MCF 10A (cell line): Measurements from ENCODE around the gene C11orf42. TPM values are rescaled to one million over a fixed set of nuclear protein-coding genes. Genes with fewer than 3 reads are reported as not detected.
A peak's percentile ranks its signal among the peaks of the same experiment; 100 is the strongest.

Experiments used
- BruUV-seq: library from RNA; stranded (reverse); fragments of 400-500 nt; replicated peaks from 2 replicates; lab custom pipeline; 2021; lab: Mats Ljungman, UMichigan
- CTCF ChIA-PET: fragments of 300-600 bp; sonication (Branson Sonifier 250); formaldehyde crosslinking; extraction: SDS; loops from one replicate; lab custom pipeline; 2021; ENCODE audit warnings: antibody characterized with exemption, inconsistent platforms; lab: Yijun Ruan, JAX
- POLR2A ChIA-PET: fragments of 300-600, 350-650 bp; sonication (Branson Sonifier 250); formaldehyde crosslinking; extraction: SDS; loops from one replicate; lab custom pipeline; 2020; ENCODE audit warnings: antibody characterized with exemption, inconsistent platforms; lab: Yijun Ruan, JAX
- DNase-seq: peaks from one replicate; pipeline ENCODE4 v3.0.0-alpha.2; 2018; ENCODE audit not compliant: unreplicated experiment
- H3K27ac Mint-ChIP-seq: one replicate; pipeline ENCODE4 v1.8.0; 2022; ENCODE audit warnings: mild to moderate bottlenecking, low read depth, mixed read lengths; ENCODE audit not compliant: unreplicated experiment
- H3K27me3 Mint-ChIP-seq: one replicate; pipeline ENCODE4 v1.8.0; 2022; ENCODE audit warnings: mixed read lengths; ENCODE audit not compliant: insufficient read depth, unreplicated experiment
- H3K36me3 Mint-ChIP-seq: one replicate; pipeline ENCODE4 v1.8.0; 2022; ENCODE audit warnings: mild to moderate bottlenecking, moderate library complexity, mixed read lengths; ENCODE audit not compliant: insufficient read depth, unreplicated experiment
- H3K4me1 Mint-ChIP-seq: one replicate; pipeline ENCODE4 v1.8.0; 2022; ENCODE audit warnings: mixed read lengths; ENCODE audit not compliant: insufficient read depth, unreplicated experiment
- H3K4me3 Mint-ChIP-seq: one replicate; pipeline ENCODE4 v1.8.0; 2022; ENCODE audit warnings: mild to moderate bottlenecking, moderate library complexity, mixed read lengths; ENCODE audit not compliant: unreplicated experiment
- H3K9me3 Mint-ChIP-seq: one replicate; pipeline ENCODE4 v1.8.0; 2022; ENCODE audit warnings: mixed read lengths; ENCODE audit not compliant: unreplicated experiment
- CTCF ChIP-seq: fragments of 200-600 bp; IDR thresholded peaks from one replicate; pipeline ENCODE4 v1.8.0; 2022; ENCODE audit warnings: antibody characterized with exemption, mild to moderate bottlenecking; ENCODE audit not compliant: unreplicated experiment
- intact Hi-C: fragments of 100-400 bp; cut with micrococcal nuclease; formaldehyde crosslinking; loops from 2 replicates; pipeline ENCODE4 v1.14.1; 2022
- total RNA-seq: library from RNA; stranded (reverse); gene quantifications from 2 replicates; pipeline ENCODE4 v1.2.3, GENCODE V29; 2022

Gene C11orf42
- total RNA-seq, 1 experiment from 2014 or later: not detected

DNA sequence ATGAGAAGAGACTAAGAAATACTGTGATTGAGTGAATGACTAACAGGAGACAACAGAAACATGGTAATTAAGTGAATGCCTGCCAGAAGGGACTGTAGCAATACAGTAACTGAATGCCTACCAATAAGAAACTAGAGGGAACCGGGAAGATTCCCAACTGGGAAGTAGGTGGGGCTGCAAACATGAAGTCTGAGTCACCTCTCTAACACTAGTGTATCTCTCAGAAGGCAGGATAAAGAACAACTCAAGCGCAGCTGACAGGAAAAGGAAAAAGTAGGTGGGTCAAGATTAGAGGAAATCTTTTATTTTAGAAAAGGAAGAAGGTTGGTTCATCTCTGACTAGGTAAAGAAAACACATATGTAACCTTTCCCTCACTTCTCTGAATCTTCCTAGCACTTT lies 14.0 kb downstream of the C11orf42 start:
- no peaks in the 10 kb centered on the region for H3K9me3 Mint-ChIP-seq
- intact Hi-C loops: loop anchor here (2.0 kb wide), 1 partner anchor 15 kb away; the partner anchor contains the start of gene FHIP1B
- H3K27me3 Mint-ChIP-seq: no peaks in the 10 kb centered on the region
- no TSS peak for BruUV-seq
- ChIA-PET POLR2A (interaction anchor here (0.7 to 3.7 kb wide), 5 partner anchors 10 to 101 kb away, joined by 3 to 40 read pairs (median 5); partner anchors contain the start of genes CAVIN3 and FHIP1B), CTCF (interaction anchor here (0.5 to 3.9 kb wide), 9 partner anchors 10 to 1447 kb away, joined by 3 to 24 read pairs (median 4); no protein-coding TSS in a partner anchor)
- DNase-seq: peak; percentile 95
- TF ChIP-seq CTCF: no peak
- H3K4me3 Mint-ChIP-seq: no peak overlapping the region
- H3K27ac Mint-ChIP-seq: peak overlapping the region; percentile 57
- H3K4me1 Mint-ChIP-seq: peaks cover 13% of the 10 kb centered on the region
- H3K36me3 Mint-ChIP-seq: peaks cover 37% of the 10 kb centered on the region

GRCh38 chr11:6223854-6224253 lies 18.5 kb downstream of the C11orf42 start:
- peaks cover 22% of the 10 kb centered on the region for H3K36me3 Mint-ChIP-seq
- BruUV-seq: no TSS peak
- POLR2A ChIA-PET: no interaction called here
- H3K27me3 Mint-ChIP-seq: no peaks in the 10 kb centered on the region
- CTCF ChIA-PET: interaction anchor here (1.9 to 2.3 kb wide), 2 partner anchors 129 to 139 kb away, joined by 5 to 9 read pairs; no protein-coding TSS in a partner anchor
- H3K27ac Mint-ChIP-seq: no peak overlapping the region
- no peak for DNase-seq
- no peak for TF ChIP-seq CTCF
- H3K9me3 Mint-ChIP-seq: no peaks in the 10 kb centered on the region
- intact Hi-C loops: no loop called here
- H3K4me3 Mint-ChIP-seq: no peak overlapping the region
- peaks cover 40% of the 10 kb centered on the region for H3K4me1 Mint-ChIP-seq

- H3K27ac Mint-ChIP-seq: peak overlapping the region; percentile 54
- no peaks in the 10 kb centered on the region for H3K27me3 Mint-ChIP-seq
- DNase-seq: no peak
- ChIA-PET POLR2A (interaction anchor here (0.8 kb wide), 1 partner anchor 10 kb away, joined by 3 read pairs; the partner anchor contains the start of gene FHIP1B), CTCF (interaction anchor here (1.8 to 2.3 kb wide), 3 partner anchors 129 to 139 kb away, joined by 5 to 9 read pairs (median 7); no protein-coding TSS in a partner anchor)
- no TSS peak for BruUV-seq
- H3K36me3 Mint-ChIP-seq: peaks cover 22% of the 10 kb centered on the region
- no peak for TF ChIP-seq CTCF
- no peaks in the 10 kb centered on the region for H3K9me3 Mint-ChIP-seq
- intact Hi-C loops: no loop called here
- no peak overlapping the region for H3K4me3 Mint-ChIP-seq
- peaks cover 34% of the 10 kb centered on the region for H3K4me1 Mint-ChIP-seq
Measured at GRCh38 chr11:6224421-6224820, 19.1 kb downstream of the C11orf42 start.

- peaks cover 22% of the 10 kb centered on the region for H3K36me3 Mint-ChIP-seq
- ChIA-PET CTCF (interaction anchor here (0.7 to 2.3 kb wide), 5 partner anchors 8 to 626 kb away, joined by 3 to 9 read pairs (median 4); no protein-coding TSS in a partner anchor), POLR2A (interaction anchor here (0.8 to 1.0 kb wide), 2 partner anchors 9 to 10 kb away, joined by 3 read pairs; partner anchors contain the start of gene FHIP1B)
- intact Hi-C loops: no loop called here
- no peak for DNase-seq
- peaks cover 28% of the 10 kb centered on the region for H3K4me1 Mint-ChIP-seq
- no peaks in the 10 kb centered on the region for H3K9me3 Mint-ChIP-seq
- H3K27ac Mint-ChIP-seq: peak overlapping the region; percentile 54
- no peak for TF ChIP-seq CTCF
- no peaks in the 10 kb centered on the region for H3K27me3 Mint-ChIP-seq
- H3K4me3 Mint-ChIP-seq: no peak overlapping the region
- BruUV-seq: no TSS peak
Measured at GRCh38 chr11:6225024-6225423, 19.7 kb downstream of the C11orf42 start.
